Measurements from ENCODE around the gene OPRM1. TPM values are rescaled to one million over a fixed set of nuclear protein-coding genes. Genes with fewer than 3 reads are reported as not detected.
A peak's percentile ranks its signal among the peaks of the same experiment; 100 is the strongest.

OPRM1 gene
- not detected in 2 replicates for total RNA-seq

- no peaks in the 10 kb centered on the region for H3K36me3 ChIP-seq (ENCODE audit: control insufficient read depth, insufficient read depth, low read length)
- TF ChIP-seq CTCF (IDR thresholded peaks at IDR 0.05; ENCODE audit: insufficient read depth, low read length, severe bottlenecking) = no peak
- DNase-seq (ENCODE audit: low read depth) (peak; percentile 23), FAIRE-seq (no peak)
- H3K4me3 ChIP-seq (ENCODE audit: low read depth, low read length) = no peak within 1 kb of the TSS
- no peaks in the 10 kb centered on the region for H3K27me3 ChIP-seq (ENCODE audit: control insufficient read depth, insufficient read depth, low read length)
Measured at GRCh38 chr6:154039231-154039842, at the start of gene OPRM1. Gene OPRM1, plus strand, starts transcription at chr6:154039240. Its CDS starts 305 bp downstream, at chr6:154039545.

DNA sequence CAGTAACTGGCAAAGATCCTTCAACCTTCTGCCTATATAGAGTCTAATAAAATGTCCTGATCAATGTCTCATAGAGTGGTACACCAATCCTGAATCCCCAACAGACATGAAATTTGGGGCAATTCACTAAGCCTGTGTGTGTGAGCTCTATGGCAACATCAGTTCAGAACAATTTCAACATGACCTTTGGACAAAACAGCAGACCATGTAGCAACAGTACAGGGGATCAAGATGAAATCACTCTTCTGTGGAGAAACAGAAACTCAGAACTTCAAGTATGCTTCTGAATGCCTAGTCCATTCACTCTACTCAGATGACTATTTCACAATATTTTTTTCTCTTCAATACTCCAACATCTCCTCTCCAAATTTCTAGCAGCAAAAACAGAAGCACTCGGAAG is 49.1 kb upstream of the OPRM1 start:
- Histone ChIP-seq H3K27me3 (ENCODE audit: control insufficient read depth, insufficient read depth, low read length) (no peaks in the 10 kb centered on the region), H3K36me3 (ENCODE audit: control insufficient read depth, insufficient read depth, low read length) (no peaks in the 10 kb centered on the region), H3K4me3 (ENCODE audit: low read depth, low read length) (no peak overlapping the region)
- no peak for FAIRE-seq
- TF ChIP-seq CTCF (IDR thresholded peaks at IDR 0.05; ENCODE audit: insufficient read depth, low read length, severe bottlenecking) = no peak
- no peak for DNase-seq (ENCODE audit: low read depth)

GRCh38 chr6:153994004-153994403 is 45.0 kb upstream of the OPRM1 start:
- FAIRE-seq (no peak), DNase-seq (ENCODE audit: low read depth) (no peak)
- Histone ChIP-seq H3K27me3 (ENCODE audit: control insufficient read depth, insufficient read depth, low read length) (no peaks in the 10 kb centered on the region), H3K36me3 (ENCODE audit: control insufficient read depth, insufficient read depth, low read length) (no peaks in the 10 kb centered on the region), H3K4me3 (ENCODE audit: low read depth, low read length) (no peak overlapping the region)
- no peak for TF ChIP-seq CTCF (IDR thresholded peaks at IDR 0.05; ENCODE audit: insufficient read depth, low read length, severe bottlenecking)

DNA sequence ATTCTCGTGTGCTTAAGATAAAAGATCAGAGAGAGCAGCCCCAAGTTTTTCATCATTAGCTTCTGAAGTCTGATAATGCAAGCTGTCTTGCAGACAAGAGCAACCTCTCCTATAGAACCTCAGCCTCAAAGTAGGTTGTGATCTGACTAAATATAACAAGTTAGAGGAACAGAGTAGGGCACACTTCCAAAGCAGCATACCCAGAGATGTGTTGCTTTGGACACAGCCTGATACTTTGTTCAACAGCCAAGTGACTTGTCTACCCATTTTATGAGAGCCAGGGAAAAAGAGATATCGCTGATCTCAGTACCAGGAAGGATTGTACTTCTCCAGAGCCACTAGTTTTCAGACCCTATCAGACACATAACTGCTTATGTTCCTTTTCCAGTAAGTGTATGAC is 44.2 kb upstream of the OPRM1 start:
- DNase-seq (ENCODE audit: low read depth) = no peak
- no peak for TF ChIP-seq CTCF (IDR thresholded peaks at IDR 0.05; ENCODE audit: insufficient read depth, low read length, severe bottlenecking)

GRCh38 chr6:153997221-153997620 is 41.8 kb upstream of the OPRM1 start:
- TF ChIP-seq CTCF (IDR thresholded peaks at IDR 0.05; ENCODE audit: insufficient read depth, low read length, severe bottlenecking) = no peak
- Histone ChIP-seq H3K27me3 (ENCODE audit: control insufficient read depth, insufficient read depth, low read length) (no peaks in the 10 kb centered on the region), H3K36me3 (ENCODE audit: control insufficient read depth, insufficient read depth, low read length) (no peaks in the 10 kb centered on the region), H3K4me3 (ENCODE audit: low read depth, low read length) (no peak overlapping the region)
- FAIRE-seq (no peak), DNase-seq (ENCODE audit: low read depth) (no peak)

More for the DNA sequence above, 44.2 kb upstream of the OPRM1 start:
- Histone ChIP-seq H3K36me3 (ENCODE audit: control insufficient read depth, insufficient read depth, low read length) (no peaks in the 10 kb centered on the region), H3K27me3 (ENCODE audit: control insufficient read depth, insufficient read depth, low read length) (no peaks in the 10 kb centered on the region), H3K4me3 (ENCODE audit: low read depth, low read length) (no peak overlapping the region)
- FAIRE-seq = no peak

All from bronchial epithelial cell (primary cell).